HG03575 (cell line): ENCODE measurements around the gene CRHR1.
"Not testable (repeated sequence)": the region's sequence is repeated elsewhere in the genome, so short reads cannot be mapped to it uniquely, and the experiment has no call there.

Experiments used
- ATAC-seq: cut with Tn5 transposase; IDR thresholded peaks from one replicate; pipeline ENCODE4 v1.9.1; 2021; ENCODE audit not compliant: unreplicated experiment, insufficient number of reproducible peaks, low FRiP score; ENCODE audit errors: extremely low read depth

CRHR1 gene

GRCh38 chr17:45850468-45850867 lies 66.3 kb downstream of the CRHR1 start:
- ATAC-seq = no peak

GRCh38 chr17:45851022-45851421 lies 66.9 kb downstream of the CRHR1 start:
- ATAC-seq = no peak

- no peak for ATAC-seq
These were observed 67.3 kb downstream of the CRHR1 start for GRCh38 chr17:45851464-45851863.

GRCh38 chr17:45851873-45852272 lies 67.8 kb downstream of the CRHR1 start:
- no peak for ATAC-seq

GRCh38 chr17:45852535-45853297 lies 68.6 kb downstream of the CRHR1 start:
- no peak for ATAC-seq

GRCh38 chr17:45854209-45854608 lies 70.1 kb downstream of the CRHR1 start:
- no peak for ATAC-seq

- no peak for ATAC-seq
These were observed 71.7 kb downstream of the CRHR1 start for GRCh38 chr17:45855691-45856336.

GRCh38 chr17:45857977-45858708 lies 74.0 kb downstream of the CRHR1 start:
- no peak for ATAC-seq

GRCh38 chr17:45861165-45861564 lies 77.0 kb downstream of the CRHR1 start:
- ATAC-seq = no peak

- ATAC-seq = not testable (repeated sequence)
These were observed 78.0 kb downstream of the CRHR1 start for GRCh38 chr17:45862127-45862526.

- no peak for ATAC-seq
These were observed 79.9 kb downstream of the CRHR1 start for GRCh38 chr17:45863857-45864654.

- no peak for ATAC-seq
These were observed 83.1 kb downstream of the CRHR1 start for GRCh38 chr17:45867171-45867570.

- no peak for ATAC-seq
These were observed 83.6 kb downstream of the CRHR1 start for GRCh38 chr17:45867702-45868101.

GRCh38 chr17:45868276-45868675 lies 84.2 kb downstream of the CRHR1 start:
- ATAC-seq = no peak

GRCh38 chr17:45869676-45870341 lies 85.7 kb downstream of the CRHR1 start:
- ATAC-seq = no peak

- no peak for ATAC-seq
These were observed 86.3 kb downstream of the CRHR1 start for GRCh38 chr17:45870342-45870974.

- ATAC-seq = no peak
These were observed 87.6 kb downstream of the CRHR1 start for GRCh38 chr17:45871718-45872117.

- no peak for ATAC-seq
These were observed 89.6 kb downstream of the CRHR1 start for GRCh38 chr17:45873728-45874127.
